ENCODE data around the gene VPS37C. TPM values are rescaled to one million over a fixed set of nuclear protein-coding genes. Genes with fewer than 3 reads are reported as not detected.
"Not testable (repeated sequence)": the region's sequence is repeated elsewhere in the genome, so short reads cannot be mapped to it uniquely, and the experiment has no call there.

The VPS37C gene
- total RNA-seq, 4 donors from 2014 or later = 12.6 to 23.5 (median 18.0) TPM

DNA sequence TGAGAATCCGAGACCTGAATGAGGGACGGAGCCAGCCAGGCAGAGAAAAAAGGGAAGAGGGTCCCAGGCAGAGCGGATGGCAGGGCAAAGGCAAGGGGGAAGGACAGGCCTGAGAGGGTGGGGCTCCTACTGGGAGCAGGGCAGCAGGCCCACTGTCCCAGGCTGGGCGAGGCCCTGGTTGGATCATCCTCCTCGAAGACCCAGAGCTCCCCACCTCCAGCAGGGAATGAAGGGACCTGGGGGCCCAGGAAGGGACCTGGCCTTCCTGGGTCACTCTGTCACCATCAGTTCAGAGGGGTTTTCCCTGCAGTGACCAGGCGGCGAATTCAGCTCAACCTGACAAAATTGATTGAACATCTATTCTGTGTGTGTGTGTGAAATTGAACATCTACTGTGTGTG lies 54.9 kb downstream of the VPS37C start:
- H3K27me3 ChIP-seq = no peaks in the 10 kb centered on the region
- no peak overlapping the region for H3K4me3 ChIP-seq
- H3K4me1 ChIP-seq = no peaks in the 10 kb centered on the region
- 75 to 90% methylated on average over 5 of the region's 7 CpGs for WGBS, 2 donors
- no peak for TF ChIP-seq POLR2A (IDR thresholded peaks at IDR 0.05)
- TF ChIP-seq, protein P1, sequence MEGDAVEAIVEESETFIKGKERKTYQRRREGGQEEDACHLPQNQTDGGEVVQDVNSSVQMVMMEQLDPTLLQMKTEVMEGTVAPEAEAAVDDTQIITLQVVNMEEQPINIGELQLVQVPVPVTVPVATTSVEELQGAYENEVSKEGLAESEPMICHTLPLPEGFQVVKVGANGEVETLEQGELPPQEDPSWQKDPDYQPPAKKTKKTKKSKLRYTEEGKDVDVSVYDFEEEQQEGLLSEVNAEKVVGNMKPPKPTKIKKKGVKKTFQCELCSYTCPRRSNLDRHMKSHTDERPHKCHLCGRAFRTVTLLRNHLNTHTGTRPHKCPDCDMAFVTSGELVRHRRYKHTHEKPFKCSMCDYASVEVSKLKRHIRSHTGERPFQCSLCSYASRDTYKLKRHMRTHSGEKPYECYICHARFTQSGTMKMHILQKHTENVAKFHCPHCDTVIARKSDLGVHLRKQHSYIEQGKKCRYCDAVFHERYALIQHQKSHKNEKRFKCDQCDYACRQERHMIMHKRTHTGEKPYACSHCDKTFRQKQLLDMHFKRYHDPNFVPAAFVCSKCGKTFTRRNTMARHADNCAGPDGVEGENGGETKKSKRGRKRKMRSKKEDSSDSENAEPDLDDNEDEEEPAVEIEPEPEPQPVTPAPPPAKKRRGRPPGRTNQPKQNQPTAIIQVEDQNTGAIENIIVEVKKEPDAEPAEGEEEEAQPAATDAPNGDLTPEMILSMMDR (IDR thresholded peaks at IDR 0.05) = no peak
- DNase-seq = no peak
- no peaks in the 10 kb centered on the region for H3K9me3 ChIP-seq
- H3K27ac ChIP-seq = no peak overlapping the region
- intact Hi-C loops (cut with DNase I) = no loop called here
- H3K36me3 ChIP-seq = no peaks in the 10 kb centered on the region

- H3K36me3 ChIP-seq = no peaks in the 10 kb centered on the region
- TF ChIP-seq, protein P1 (IDR thresholded peaks at IDR 0.05) = no peak
- TF ChIP-seq POLR2A (IDR thresholded peaks at IDR 0.05) = no peak
- no peaks in the 10 kb centered on the region for H3K4me1 ChIP-seq
- intact Hi-C loops (cut with DNase I) = no loop called here
- no peaks in the 10 kb centered on the region for H3K9me3 ChIP-seq
- H3K27ac ChIP-seq = no peak overlapping the region
- no peak overlapping the region for H3K4me3 ChIP-seq
- no CpG with 5 or more reads among the region's 7 CpGs for WGBS, 2 donors
- DNase-seq = no peak
- no peaks in the 10 kb centered on the region for H3K27me3 ChIP-seq
Measured at GRCh38 chr11:61104963-61105362, 56.3 kb downstream of the VPS37C start.

- WGBS, 2 donors = 82 to 83% methylated on average over 3 of the region's 3 CpGs
- TF ChIP-seq POLR2A (IDR thresholded peaks at IDR 0.05) = no peak
- TF ChIP-seq, protein P1 (IDR thresholded peaks at IDR 0.05) = no peak
- intact Hi-C loops (cut with DNase I) = no loop called here
- Histone ChIP-seq H3K36me3 (no peaks in the 10 kb centered on the region), H3K9me3 (no peaks in the 10 kb centered on the region), H3K27me3 (no peaks in the 10 kb centered on the region), H3K4me1 (no peaks in the 10 kb centered on the region), H3K4me3 (peak overlapping the region in 1 of 4 donors; percentile 47), H3K27ac (no peak overlapping the region)
- DNase-seq = no peak
Measured at GRCh38 chr11:61103851-61104423, 57.3 kb downstream of the VPS37C start.

- intact Hi-C loops (cut with DNase I) = no loop called here
- peak overlapping the region in 2 of 4 donors; percentile 14 to 49 for H3K27ac ChIP-seq
- no peaks in the 10 kb centered on the region for H3K27me3 ChIP-seq
- no peaks in the 10 kb centered on the region for H3K4me1 ChIP-seq
- no peak for TF ChIP-seq POLR2A (IDR thresholded peaks at IDR 0.05)
- TF ChIP-seq, protein P1 (IDR thresholded peaks at IDR 0.05) = no peak
- 70 to 88% methylated on average over 4 to 5 of the region's 21 CpGs for WGBS, 2 donors
- no peak for DNase-seq
- no peaks in the 10 kb centered on the region for H3K36me3 ChIP-seq
- no peaks in the 10 kb centered on the region for H3K9me3 ChIP-seq
- H3K4me3 ChIP-seq = peak overlapping the region; percentile 2 to 47 (median 20)
Measured at GRCh38 chr11:61102667-61103571, 58.3 kb downstream of the VPS37C start.

GRCh38 chr11:61098778-61099177 lies 62.4 kb downstream of the VPS37C start:
- 56 to 68% methylated on average over 2 to 3 of the region's 4 CpGs for WGBS, 2 donors
- H3K27me3 ChIP-seq = peaks cover 0 to 5% (median 0%) of the 10 kb centered on the region in 4 donors

GRCh38 chr11:61098261-61098660 lies 63.0 kb downstream of the VPS37C start:
- H3K27me3 ChIP-seq; H3K4me1 ChIP-seq; H3K27ac ChIP-seq; H3K36me3 ChIP-seq; H3K9me3 ChIP-seq; H3K4me3 ChIP-seq; DNase-seq; intact Hi-C loops (cut with DNase I): not testable (repeated sequence)
- WGBS, 2 donors = 36 to 57% methylated on average over 2 of the region's 2 CpGs

More at GRCh38 chr11:61098778-61099177, 62.4 kb downstream of the VPS37C start:
- Histone ChIP-seq H3K4me1 (no peaks in the 10 kb centered on the region), H3K4me3 (no peak overlapping the region), H3K27ac (no peak overlapping the region), H3K9me3 (no peaks in the 10 kb centered on the region), H3K36me3 (no peaks in the 10 kb centered on the region)
- no peak for DNase-seq
- TF ChIP-seq, protein P1 (IDR thresholded peaks at IDR 0.05) = no peak
- intact Hi-C loops (cut with DNase I) = no loop called here

All from esophagus squamous epithelium (tissue), 5 donors.